ENCODE data around the gene NSG1. TPM values are rescaled to one million over a fixed set of nuclear protein-coding genes. Genes with fewer than 3 reads are reported as not detected.

The NSG1 gene
- total RNA-seq, 2 experiments from 2014 or later, result 5.6 to 6.6 TPM

- Mint-ChIP-seq H3K4me3 (no peak overlapping the region), H3K4me1 (ENCODE audit: low read depth) (peaks cover 7% of the 10 kb centered on the region), H3K27ac (no peak overlapping the region), H3K36me3 (ENCODE audit: low read depth) (no peaks in the 10 kb centered on the region), H3K27me3 (peaks cover 11% of the 10 kb centered on the region), H3K9me3 (no peaks in the 10 kb centered on the region)
- intact Hi-C loops (cut with micrococcal nuclease), result no loop called here
- POLR2A ChIA-PET, result no interaction called here
- no peak for DNase-seq
- ATAC-seq, result no peak
- CTCF ChIA-PET, result interaction anchor here (1.9 kb wide), 1 partner anchor 35 kb away, joined by 4 read pairs; no protein-coding TSS in a partner anchor
- TF ChIP-seq CTCF (IDR thresholded peaks at IDR 0.05), result no peak
These were observed 3.8 kb upstream of the NSG1 start for GRCh38 chr4:4383085-4383484.

GRCh38 chr4:4384837-4385236 lies 2.1 kb upstream of the NSG1 start:
- intact Hi-C loops (cut with micrococcal nuclease), result no loop called here
- Mint-ChIP-seq H3K4me3 (peak overlapping the region; percentile 4), H3K9me3 (no peaks in the 10 kb centered on the region), H3K4me1 (ENCODE audit: low read depth) (peaks cover 12% of the 10 kb centered on the region), H3K27me3 (peaks cover 11% of the 10 kb centered on the region), H3K27ac (no peak overlapping the region), H3K36me3 (ENCODE audit: low read depth) (no peaks in the 10 kb centered on the region)
- ATAC-seq (no peak), DNase-seq (peak; percentile 55)
- TF ChIP-seq CTCF (IDR thresholded peaks at IDR 0.05), result peak; percentile 52
- ChIA-PET POLR2A (interaction anchor here (0.8 to 1.0 kb wide), 2 partner anchors 11 to 12 kb away, joined by 3 read pairs; no protein-coding TSS in a partner anchor), CTCF (interaction anchor here (0.7 to 1.8 kb wide), 10 partner anchors 9 to 49 kb away, joined by 3 to 13 read pairs (median 4); no protein-coding TSS in a partner anchor)

- intact Hi-C loops (cut with micrococcal nuclease), result loop anchor here (1.0 kb wide), 1 partner anchor 44 kb away; no protein-coding TSS in a partner anchor
- peak overlapping the region; percentile 76 for H3K4me3 Mint-ChIP-seq
- DNase-seq (no peak), ATAC-seq (peak; percentile 2)
- H3K27me3 Mint-ChIP-seq, result peaks cover 11% of the 10 kb centered on the region
- ChIA-PET CTCF (interaction anchor here (1.7 kb wide), 1 partner anchor 14 kb away, joined by 4 read pairs; no protein-coding TSS in a partner anchor), POLR2A (no interaction called here)
- no peak for TF ChIP-seq CTCF (IDR thresholded peaks at IDR 0.05)
- no peaks in the 10 kb centered on the region for H3K36me3 Mint-ChIP-seq (ENCODE audit: low read depth)
- H3K27ac Mint-ChIP-seq, result no peak overlapping the region
- no peaks in the 10 kb centered on the region for H3K9me3 Mint-ChIP-seq
- H3K4me1 Mint-ChIP-seq (ENCODE audit: low read depth), result peaks cover 12% of the 10 kb centered on the region
These were observed 1.1 kb upstream of the NSG1 start for GRCh38 chr4:4385729-4386295.

GRCh38 chr4:4386296-4386735 lies 586 bp upstream of the NSG1 start:
- ATAC-seq (peak; percentile 76), DNase-seq (peak; percentile 53)
- intact Hi-C loops (cut with micrococcal nuclease), result loop anchor here (1.0 kb wide), 1 partner anchor 44 kb away; no protein-coding TSS in a partner anchor
- peaks cover 12% of the 10 kb centered on the region for H3K4me1 Mint-ChIP-seq (ENCODE audit: low read depth)
- no peaks in the 10 kb centered on the region for H3K9me3 Mint-ChIP-seq
- ChIA-PET POLR2A (no interaction called here), CTCF (no interaction called here)
- TF ChIP-seq CTCF (IDR thresholded peaks at IDR 0.05), result no peak
- H3K36me3 Mint-ChIP-seq (ENCODE audit: low read depth), result no peaks in the 10 kb centered on the region
- peak overlapping the region; percentile 76 for H3K4me3 Mint-ChIP-seq
- H3K27me3 Mint-ChIP-seq, result peaks cover 11% of the 10 kb centered on the region
- no peak overlapping the region for H3K27ac Mint-ChIP-seq

- Mint-ChIP-seq H3K36me3 (ENCODE audit: low read depth) (no peaks in the 10 kb centered on the region), H3K4me3 (peak overlapping the region; percentile 60), H3K4me1 (ENCODE audit: low read depth) (peaks cover 12% of the 10 kb centered on the region), H3K27me3 (peaks cover 11% of the 10 kb centered on the region), H3K27ac (no peak overlapping the region), H3K9me3 (no peaks in the 10 kb centered on the region)
- no peak for TF ChIP-seq CTCF (IDR thresholded peaks at IDR 0.05)
- ChIA-PET CTCF (no interaction called here), POLR2A (no interaction called here)
- intact Hi-C loops (cut with micrococcal nuclease), result no loop called here
- ATAC-seq, result no peak
- DNase-seq, result peak; percentile 45
These were observed 819 bp downstream of the NSG1 start for GRCh38 chr4:4387531-4388310.

Measured in activated CD8-positive, alpha-beta T cell treated with anti-CD3 and anti-CD28 coated beads for 36 hours (primary cell).